Erythroblast (primary cell): ENCODE results near the gene GLUL.

ENCODE experiments used
- GATA1 ChIP-seq: IDR thresholded peaks from 2 replicates; pipeline ENCODE4 v1.6.1; 2011; ENCODE audit warnings: low read depth, mild to moderate bottlenecking, control low read depth, low read length, moderate library complexity
- POLR2A ChIP-seq: IDR thresholded peaks from 2 replicates; pipeline ENCODE4 v1.6.1; 2011; ENCODE audit warnings: mild to moderate bottlenecking, low read length

GRCh38 chr1:182376936-182377574 is 14.5 kb downstream of the GLUL start:
- no peak for TF ChIP-seq POLR2A
- TF ChIP-seq GATA1: no peak
